Ascending aorta (tissue), 2 donors: ENCODE measurements around the gene TXNL4A. TPM values are rescaled to one million over a fixed set of nuclear protein-coding genes. Genes with fewer than 3 reads are reported as not detected.

Source experiments
- DNase-seq, 2 donors: peaks; one replicate each; pipeline ENCODE4 v3.0.0-alpha.2; 2019; ENCODE audit warnings: low spot score in 2 of 2
- H3K27ac ChIP-seq, 2 donors: fragments of 200-600 bp; sonication (generic); one replicate each; pipeline ENCODE4 v1.5.1; 2016 to 2017; ENCODE audit warnings: mild to moderate bottlenecking in 1 of 2
- H3K27me3 ChIP-seq: fragments of 200-600 bp; sonication (generic); one replicate; pipeline ENCODE4 v1.5.1; 2017
- H3K36me3 ChIP-seq, 2 donors: fragments of 200-600 bp; sonication (generic); one replicate each; pipeline ENCODE4 v1.5.1; 2016
- H3K4me1 ChIP-seq, 2 donors: fragments of 200-600 bp; sonication (generic); one replicate each; pipeline ENCODE4 v1.5.1; 2016 to 2017; ENCODE audit warnings: mild to moderate bottlenecking in 1 of 2
- H3K4me3 ChIP-seq, 2 donors: fragments of 200-600 bp; sonication (generic); one replicate each; pipeline ENCODE4 v1.5.1; 2016 to 2017; ENCODE audit warnings: mild to moderate bottlenecking in 1 of 2
- H3K9me3 ChIP-seq, 2 donors: fragments of 200-600 bp; sonication (generic); one replicate each; pipeline ENCODE4 v1.5.1; 2016
- CTCF ChIP-seq, 3 experiments: fragments of 200-600 bp in 2 of 3; fragments of 450-650 bp in 1 of 3; sonication (generic) in 2 of 3; IDR thresholded peaks; one replicate each; pipeline ENCODE4 v1.5.1; 2016 to 2019; ENCODE audit warnings: antibody characterized with exemption in 3 of 3, mild to moderate bottlenecking in 1 of 3, moderate library complexity in 1 of 3
- intact Hi-C: fragments of 100-400 bp; cut with DNase I; formaldehyde crosslinking; loops from one replicate; pipeline ENCODE4 v1.15.1; 2023
- total RNA-seq: library from RNA; depleted of rRNA; stranded (reverse); fragments of >200 nt; gene quantifications from one replicate; pipeline ENCODE4 v1.1.0, GENCODE V29; 2016

TXNL4A gene
- total RNA-seq, 1 donor from 2014 or later, result 16.5 TPM

- H3K27me3 ChIP-seq, result no peaks in the 10 kb centered on the region
- DNase-seq, result peak in 1 of 2 donors; percentile 69
- intact Hi-C loops, result loop anchor here (2.0 to 10.0 kb wide), 3 partner anchors 159 to 885 kb away; partner anchors contain the start of genes ADNP2 and ATP9B
- peak overlapping the region; percentile 98 to 100 for H3K4me3 ChIP-seq
- peaks cover 11 to 23% of the 10 kb centered on the region in 2 donors for H3K4me1 ChIP-seq
- no peaks in the 10 kb centered on the region for H3K36me3 ChIP-seq
- H3K27ac ChIP-seq, result no peak overlapping the region
- no peak for TF ChIP-seq CTCF (IDR thresholded peaks at IDR 0.05)
- H3K9me3 ChIP-seq, result no peaks in the 10 kb centered on the region
Observed at GRCh38 chr18:79949697-79950487, 38.5 kb downstream of the TXNL4A start.

GRCh38 chr18:79948719-79949411, 39.5 kb downstream of the TXNL4A start:
- Histone ChIP-seq H3K36me3 (no peaks in the 10 kb centered on the region), H3K9me3 (no peaks in the 10 kb centered on the region), H3K4me1 (peaks cover 11 to 23% of the 10 kb centered on the region in 2 donors), H3K4me3 (peak overlapping the region in 1 of 2 donors; percentile 100), H3K27me3 (no peaks in the 10 kb centered on the region), H3K27ac (no peak overlapping the region)
- peak in 1 of 2 donors; percentile 54 for DNase-seq
- TF ChIP-seq CTCF (IDR thresholded peaks at IDR 0.05), result no peak
- intact Hi-C loops, result no loop called here

GRCh38 chr18:79947881-79948610, 40.3 kb downstream of the TXNL4A start:
- peak in 1 of 2 donors; percentile 44 for DNase-seq

GRCh38 chr18:79947054-79947755, 41.2 kb downstream of the TXNL4A start:
- H3K4me1 ChIP-seq, result peaks cover 11 to 21% of the 10 kb centered on the region in 2 donors
- TF ChIP-seq CTCF (IDR thresholded peaks at IDR 0.05), result no peak
- H3K9me3 ChIP-seq, result no peaks in the 10 kb centered on the region
- intact Hi-C loops, result no loop called here
- DNase-seq, result peak in 1 of 2 donors; percentile 38
- H3K36me3 ChIP-seq, result peaks cover 10 to 13% of the 10 kb centered on the region in 2 donors
- H3K4me3 ChIP-seq, result no peak overlapping the region
- no peaks in the 10 kb centered on the region for H3K27me3 ChIP-seq
- H3K27ac ChIP-seq, result no peak overlapping the region

More at GRCh38 chr18:79947881-79948610, 40.3 kb downstream of the TXNL4A start:
- no peak for TF ChIP-seq CTCF (IDR thresholded peaks at IDR 0.05)
- intact Hi-C loops, result no loop called here
- Histone ChIP-seq H3K36me3 (peaks cover 4% of the 10 kb centered on the region in 2 donors), H3K27ac (no peak overlapping the region), H3K4me1 (peaks cover 11 to 23% of the 10 kb centered on the region in 2 donors), H3K27me3 (no peaks in the 10 kb centered on the region), H3K4me3 (no peak overlapping the region), H3K9me3 (no peaks in the 10 kb centered on the region)
